GM10266 (cell line): ENCODE results near the gene SCMH1.

Experiments used
- DNase-seq: peaks from one replicate; pipeline ENCODE4 v3.0.0; 2012; ENCODE audit errors: extremely low spot score
- TF ChIP-seq, protein P1 (sequence below): IDR thresholded peaks from 2 replicates; pipeline ENCODE4 v1.5.1; 2012; ENCODE audit warnings: mild to moderate bottlenecking, low read depth; ENCODE audit not compliant: control insufficient read depth, insufficient read depth; ENCODE audit errors: missing control alignments

SCMH1 gene

DNA sequence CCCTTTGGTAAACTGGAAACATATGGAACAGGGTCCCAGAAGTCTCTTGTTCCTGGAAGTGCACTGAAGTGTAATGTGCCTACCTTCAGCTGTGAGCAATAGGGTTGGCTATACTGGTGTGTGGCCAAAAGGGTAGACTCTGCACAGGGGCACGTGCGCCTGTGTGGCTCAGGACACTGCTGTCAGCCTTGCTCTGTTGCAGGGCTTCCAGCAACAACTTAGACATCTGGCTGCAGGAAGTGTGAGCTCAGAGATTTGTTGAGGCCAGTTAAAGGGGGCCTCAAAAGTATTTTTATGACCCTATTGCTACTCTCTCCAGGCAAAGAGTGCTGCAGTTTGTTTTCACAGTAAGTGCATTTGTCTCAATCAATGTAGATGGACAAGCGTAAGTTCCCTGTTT is 255.2 kb downstream of the SCMH1 start:
- TF ChIP-seq, protein P1, sequence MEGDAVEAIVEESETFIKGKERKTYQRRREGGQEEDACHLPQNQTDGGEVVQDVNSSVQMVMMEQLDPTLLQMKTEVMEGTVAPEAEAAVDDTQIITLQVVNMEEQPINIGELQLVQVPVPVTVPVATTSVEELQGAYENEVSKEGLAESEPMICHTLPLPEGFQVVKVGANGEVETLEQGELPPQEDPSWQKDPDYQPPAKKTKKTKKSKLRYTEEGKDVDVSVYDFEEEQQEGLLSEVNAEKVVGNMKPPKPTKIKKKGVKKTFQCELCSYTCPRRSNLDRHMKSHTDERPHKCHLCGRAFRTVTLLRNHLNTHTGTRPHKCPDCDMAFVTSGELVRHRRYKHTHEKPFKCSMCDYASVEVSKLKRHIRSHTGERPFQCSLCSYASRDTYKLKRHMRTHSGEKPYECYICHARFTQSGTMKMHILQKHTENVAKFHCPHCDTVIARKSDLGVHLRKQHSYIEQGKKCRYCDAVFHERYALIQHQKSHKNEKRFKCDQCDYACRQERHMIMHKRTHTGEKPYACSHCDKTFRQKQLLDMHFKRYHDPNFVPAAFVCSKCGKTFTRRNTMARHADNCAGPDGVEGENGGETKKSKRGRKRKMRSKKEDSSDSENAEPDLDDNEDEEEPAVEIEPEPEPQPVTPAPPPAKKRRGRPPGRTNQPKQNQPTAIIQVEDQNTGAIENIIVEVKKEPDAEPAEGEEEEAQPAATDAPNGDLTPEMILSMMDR, result no peak
- DNase-seq, result no peak

DNA sequence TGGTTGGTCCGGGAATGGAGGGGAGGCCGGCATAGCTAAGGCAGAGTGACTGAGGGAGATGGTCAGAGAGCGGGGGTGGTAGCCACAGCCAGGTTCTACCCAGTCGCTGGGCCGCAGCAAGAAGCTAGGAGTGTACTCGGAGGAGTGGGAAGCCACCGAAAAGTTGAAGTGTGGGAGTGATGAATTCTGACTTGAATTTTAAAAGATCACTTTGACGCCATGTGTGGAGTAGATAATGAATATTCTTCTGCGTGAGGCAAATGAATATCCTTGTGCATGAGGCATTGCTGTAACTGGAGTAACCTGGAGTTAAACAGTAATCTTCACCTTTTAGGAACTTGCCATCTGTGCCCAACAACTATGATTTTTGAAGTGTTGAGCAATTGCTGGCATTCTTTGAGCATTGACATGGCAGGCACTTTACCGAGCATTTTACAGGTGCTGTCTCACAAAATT is 255.8 kb downstream of the SCMH1 start:
- TF ChIP-seq, protein P1, result no peak
- DNase-seq, result no peak

DNA sequence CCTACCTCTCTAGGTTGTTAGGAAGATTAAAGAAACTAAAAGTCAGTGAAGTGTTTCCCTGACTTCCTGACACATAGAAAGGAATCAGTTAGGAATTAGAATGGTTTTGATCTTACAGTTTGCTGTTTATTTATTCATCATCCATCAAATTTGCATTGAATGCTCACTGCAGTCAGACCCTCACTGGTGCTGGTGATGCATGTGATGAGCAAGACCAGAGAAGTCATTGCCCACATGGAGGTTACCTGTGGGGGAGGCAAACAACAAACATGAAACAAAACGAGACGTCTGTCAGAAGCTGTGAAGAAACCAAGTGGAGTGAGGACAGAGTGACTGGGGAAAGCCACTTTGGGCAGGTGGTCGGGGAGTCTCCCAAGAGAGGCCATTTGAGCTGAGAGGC is 256.2 kb downstream of the SCMH1 start:
- TF ChIP-seq, protein P1, result no peak

DNA sequence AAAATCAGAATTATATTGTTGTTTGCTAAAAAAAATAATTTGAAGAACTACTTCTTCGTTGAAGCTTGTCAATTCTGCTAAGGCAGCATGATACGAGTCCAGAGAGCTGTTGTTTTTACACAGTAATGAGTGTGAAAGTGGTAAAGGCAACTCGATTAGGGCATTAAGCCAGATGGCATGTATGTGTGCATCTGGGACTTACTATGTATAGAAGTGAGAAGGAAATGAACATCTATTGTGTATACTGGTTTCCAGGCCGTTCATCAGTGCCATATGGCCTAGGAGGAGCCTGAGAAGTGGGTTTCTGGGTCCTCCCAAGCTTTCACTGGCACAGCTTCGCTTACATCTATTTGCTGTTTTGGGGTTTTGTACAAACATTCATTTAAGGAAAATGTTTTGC is 256.9 kb downstream of the SCMH1 start:
- TF ChIP-seq, protein P1, result no peak
- no peak for DNase-seq

More for the DNA sequence above, 256.2 kb downstream of the SCMH1 start:
- DNase-seq, result no peak

DNA sequence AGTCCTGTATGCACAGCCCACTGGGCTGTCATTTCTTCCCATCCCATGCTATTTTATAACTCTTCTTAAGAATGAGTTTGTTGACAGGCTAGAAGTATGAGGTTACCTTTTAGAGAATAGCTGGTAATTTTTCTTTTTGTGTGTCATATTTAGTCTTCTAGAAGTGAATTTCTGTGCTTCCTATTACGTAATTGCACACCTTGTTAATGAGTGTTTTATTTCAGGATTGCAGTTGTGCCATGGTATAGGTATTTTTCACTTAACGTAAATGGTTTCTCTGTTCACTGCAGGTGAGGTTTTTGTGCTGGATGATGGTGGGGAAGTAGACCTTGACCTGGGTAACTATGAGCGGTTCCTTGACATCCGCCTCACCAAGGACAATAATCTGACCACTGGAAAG is 257.6 kb downstream of the SCMH1 start:
- DNase-seq, result no peak
- TF ChIP-seq, protein P1, result no peak

DNA sequence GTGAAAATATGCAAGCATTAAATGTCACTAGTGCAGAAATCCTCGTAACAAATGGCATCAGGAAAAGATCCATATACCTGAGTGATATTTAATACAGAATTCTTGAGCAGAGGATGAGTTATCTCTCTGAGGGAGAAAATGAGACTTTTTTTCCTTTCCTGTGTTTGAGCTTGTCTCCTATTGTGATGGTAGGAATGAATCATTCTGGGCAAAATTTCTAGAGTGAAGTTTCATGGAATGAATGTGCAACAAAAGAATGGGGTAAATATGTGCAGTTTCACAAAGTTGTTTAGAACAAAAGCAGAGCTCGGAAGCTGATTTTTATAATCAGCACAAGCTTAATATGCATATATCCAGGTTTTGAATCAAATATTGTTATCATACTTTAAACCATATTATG is 258.0 kb downstream of the SCMH1 start:
- TF ChIP-seq, protein P1, result no peak
- DNase-seq, result no peak

DNA sequence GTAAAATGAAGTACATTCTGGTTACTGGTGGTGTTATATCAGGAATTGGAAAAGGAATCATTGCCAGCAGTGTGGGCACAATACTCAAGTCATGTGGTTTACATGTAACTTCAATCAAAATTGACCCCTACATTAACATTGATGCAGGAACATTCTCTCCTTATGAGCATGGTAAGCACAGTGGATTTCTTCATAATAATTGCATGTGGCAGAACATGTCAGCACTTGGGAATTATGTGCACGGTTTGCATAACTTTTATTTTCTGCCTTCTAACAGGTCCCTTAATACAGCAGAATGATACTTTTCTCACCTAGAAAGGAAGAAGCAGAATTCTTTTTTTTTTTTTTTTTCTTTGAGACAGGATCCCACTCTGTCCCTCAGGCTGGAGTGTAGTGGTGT is 258.8 kb downstream of the SCMH1 start:
- DNase-seq, result no peak
- TF ChIP-seq, protein P1, result no peak

DNA sequence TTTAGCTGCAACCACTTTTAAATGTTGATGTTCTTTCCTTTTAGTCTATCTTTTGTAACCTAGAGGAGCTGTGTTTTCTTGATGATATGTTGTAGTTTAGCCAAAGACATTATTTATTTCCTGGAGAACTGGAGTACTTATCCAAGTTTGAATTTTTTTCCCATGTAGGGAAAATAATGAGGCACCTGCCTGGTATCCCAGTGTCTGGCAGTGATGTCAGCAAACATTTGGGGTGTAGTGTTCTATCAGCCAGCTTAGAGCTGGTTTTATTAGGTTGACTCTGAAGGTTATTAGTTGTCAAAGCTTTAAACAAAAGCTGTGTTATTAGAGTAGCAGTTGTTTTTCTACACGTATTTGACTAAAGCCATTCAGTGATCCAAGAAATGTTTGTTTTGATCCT is 259.4 kb downstream of the SCMH1 start:
- TF ChIP-seq, protein P1, result no peak
- DNase-seq, result no peak
